ENCODE measurements around the gene CD9. TPM values are rescaled to one million over a fixed set of nuclear protein-coding genes. Genes with fewer than 3 reads are reported as not detected.

Gene CD9
- total and polyA plus RNA-seq, 4 experiments from 2014 or later: 1.4 to 5.8 (median 4.4) TPM

- Histone ChIP-seq H3K27me3 (ENCODE audit: insufficient read depth, low read length) (no peaks in the 10 kb centered on the region), H3K36me3 (ENCODE audit: insufficient read depth, low read length) (no peaks in the 10 kb centered on the region), H3K9me3 (ENCODE audit: control insufficient read depth in 1 of 2, low read length in 2 of 2) (no peaks in the 10 kb centered on the region), H3K4me3 (ENCODE audit: low read length in 2 of 2) (no peak overlapping the region), H3K27ac (ENCODE audit: low read depth, low read length) (no peak overlapping the region), H3K4me1 (ENCODE audit: insufficient read depth, low read length) (peaks cover 27% of the 10 kb centered on the region)
- DNase-seq: no peak
- peaks cover 12 to 34% (median 16%) of the 10 kb centered on the region in 4 donors for H3K4me1 Mint-ChIP-seq
- H3K27ac Mint-ChIP-seq: peak overlapping the region in 4 of 7 donors; percentile 24 to 95 (median 42)
- H3K27me3 Mint-ChIP-seq: peaks cover 4 to 6% of the 10 kb centered on the region in 2 donors
- ChIA-PET POLR2A (ENCODE audit: partially characterized antibody) (interaction anchor here (0.5 to 1.2 kb wide), 2 partner anchors 25 to 48 kb away, joined by 3 read pairs; no protein-coding TSS in a partner anchor), CTCF (ENCODE audit: partially characterized antibody) (interaction anchor here (0.7 to 2.1 kb wide), 5 partner anchors 29 to 55 kb away, joined by 3 to 7 read pairs (median 4); partner anchors contain the start of gene CD9)
- no peaks in the 10 kb centered on the region for H3K36me3 Mint-ChIP-seq
- no peaks in the 10 kb centered on the region for H3K9me3 Mint-ChIP-seq
- no peak overlapping the region for H3K4me3 Mint-ChIP-seq
- intact Hi-C loops (cut with micrococcal nuclease): no loop called here
These were observed 29.3 kb downstream of the CD9 start for GRCh38 chr12:6229224-6230218.

GRCh38 chr12:6230321-6231110 is 30.3 kb downstream of the CD9 start:
- Mint-ChIP-seq H3K27me3 (peaks cover 4% of the 10 kb centered on the region in 2 donors), H3K36me3 (no peaks in the 10 kb centered on the region), H3K9me3 (no peaks in the 10 kb centered on the region), H3K4me1 (peaks cover 12 to 34% (median 16%) of the 10 kb centered on the region in 4 donors), H3K27ac (peak overlapping the region; percentile 71 to 95 (median 90)), H3K4me3 (peak overlapping the region in 7 of 8 donors; percentile 58 to 83 (median 68))
- peak overlapping the region in 1 of 2 donors; percentile 7 for H3K4me3 ChIP-seq (ENCODE audit: low read length in 2 of 2)
- no peaks in the 10 kb centered on the region for H3K27me3 ChIP-seq (ENCODE audit: insufficient read depth, low read length)
- intact Hi-C loops (cut with micrococcal nuclease): no loop called here
- H3K9me3 ChIP-seq (ENCODE audit: control insufficient read depth in 1 of 2, low read length in 2 of 2): no peaks in the 10 kb centered on the region
- peak overlapping the region; percentile 26 for H3K27ac ChIP-seq (ENCODE audit: low read depth, low read length)
- H3K4me1 ChIP-seq (ENCODE audit: insufficient read depth, low read length): peaks cover 27% of the 10 kb centered on the region
- no peaks in the 10 kb centered on the region for H3K36me3 ChIP-seq (ENCODE audit: insufficient read depth, low read length)
- POLR2A ChIA-PET (ENCODE audit: partially characterized antibody): interaction anchor here (0.5 to 1.2 kb wide), 2 partner anchors 26 to 47 kb away, joined by 3 read pairs; no protein-coding TSS in a partner anchor
- peak; percentile 69 to 76 (median 70) for DNase-seq
- CTCF ChIA-PET (ENCODE audit: partially characterized antibody): interaction anchor here (0.7 to 2.1 kb wide), 5 partner anchors 30 to 54 kb away, joined by 3 to 7 read pairs (median 4); partner anchors contain the start of gene CD9

GRCh38 chr12:6231359-6232268 is 31.4 kb downstream of the CD9 start:
- H3K36me3 Mint-ChIP-seq: no peaks in the 10 kb centered on the region
- peaks cover 27% of the 10 kb centered on the region for H3K4me1 ChIP-seq (ENCODE audit: insufficient read depth, low read length)
- peak overlapping the region in 2 of 8 donors; percentile 58 to 64 for H3K4me3 Mint-ChIP-seq
- H3K27ac Mint-ChIP-seq: peak overlapping the region; percentile 17 to 93 (median 71)
- H3K9me3 Mint-ChIP-seq: no peaks in the 10 kb centered on the region
- no peaks in the 10 kb centered on the region for H3K36me3 ChIP-seq (ENCODE audit: insufficient read depth, low read length)
- no peak for DNase-seq
- H3K9me3 ChIP-seq (ENCODE audit: control insufficient read depth in 1 of 2, low read length in 2 of 2): no peaks in the 10 kb centered on the region
- peak overlapping the region; percentile 26 for H3K27ac ChIP-seq (ENCODE audit: low read depth, low read length)
- H3K4me3 ChIP-seq (ENCODE audit: low read length in 2 of 2): no peak overlapping the region
- H3K27me3 Mint-ChIP-seq: peaks cover 4% of the 10 kb centered on the region in 2 donors
- ChIA-PET POLR2A (ENCODE audit: partially characterized antibody) (no interaction called here), CTCF (ENCODE audit: partially characterized antibody) (interaction anchor here (0.8 to 1.3 kb wide), 2 partner anchors 36 to 243 kb away, joined by 3 read pairs; no protein-coding TSS in a partner anchor)
- H3K27me3 ChIP-seq (ENCODE audit: insufficient read depth, low read length): no peaks in the 10 kb centered on the region
- intact Hi-C loops (cut with micrococcal nuclease): no loop called here
- H3K4me1 Mint-ChIP-seq: peaks cover 12 to 34% (median 16%) of the 10 kb centered on the region in 4 donors

GRCh38 chr12:6233121-6233971 is 33.1 kb downstream of the CD9 start:
- H3K36me3 Mint-ChIP-seq: no peaks in the 10 kb centered on the region
- ChIA-PET POLR2A (ENCODE audit: partially characterized antibody) (no interaction called here), CTCF (ENCODE audit: partially characterized antibody) (interaction anchor here (1.3 kb wide), 1 partner anchor 38 kb away, joined by 3 read pairs; no protein-coding TSS in a partner anchor)
- H3K4me3 Mint-ChIP-seq: no peak overlapping the region
- H3K9me3 Mint-ChIP-seq: peaks cover 0 to 2% (median 0%) of the 10 kb centered on the region in 8 donors
- intact Hi-C loops (cut with micrococcal nuclease): no loop called here
- Histone ChIP-seq H3K27me3 (ENCODE audit: insufficient read depth, low read length) (no peaks in the 10 kb centered on the region), H3K9me3 (ENCODE audit: control insufficient read depth in 1 of 2, low read length in 2 of 2) (no peaks in the 10 kb centered on the region), H3K4me1 (ENCODE audit: insufficient read depth, low read length) (peaks cover 27% of the 10 kb centered on the region), H3K4me3 (ENCODE audit: low read length in 2 of 2) (no peak overlapping the region), H3K36me3 (ENCODE audit: insufficient read depth, low read length) (no peaks in the 10 kb centered on the region), H3K27ac (ENCODE audit: low read depth, low read length) (no peak overlapping the region)
- peak overlapping the region in 1 of 7 donors; percentile 10 for H3K27ac Mint-ChIP-seq
- DNase-seq: no peak
- peaks cover 12 to 34% (median 16%) of the 10 kb centered on the region in 4 donors for H3K4me1 Mint-ChIP-seq
- H3K27me3 Mint-ChIP-seq: peaks cover 4 to 8% of the 10 kb centered on the region in 2 donors

GRCh38 chr12:6234214-6234613 is 34.0 kb downstream of the CD9 start:
- H3K27ac Mint-ChIP-seq: peak overlapping the region in 1 of 7 donors; percentile 55
- no peak for DNase-seq
- CTCF ChIA-PET (ENCODE audit: partially characterized antibody): interaction anchor here (1.3 to 1.4 kb wide), 2 partner anchors 45 to 246 kb away, joined by 3 to 4 read pairs; no protein-coding TSS in a partner anchor

More at GRCh38 chr12:6234214-6234613, 34.0 kb downstream of the CD9 start:
- Mint-ChIP-seq H3K27me3 (peaks cover 4 to 12% of the 10 kb centered on the region in 2 donors), H3K36me3 (no peaks in the 10 kb centered on the region), H3K4me3 (no peak overlapping the region), H3K9me3 (peaks cover 0 to 2% (median 0%) of the 10 kb centered on the region in 8 donors), H3K4me1 (peaks cover 12 to 34% (median 16%) of the 10 kb centered on the region in 4 donors)
- Histone ChIP-seq H3K27me3 (ENCODE audit: insufficient read depth, low read length) (no peaks in the 10 kb centered on the region), H3K4me1 (ENCODE audit: insufficient read depth, low read length) (peaks cover 27% of the 10 kb centered on the region), H3K9me3 (ENCODE audit: control insufficient read depth in 1 of 2, low read length in 2 of 2) (no peaks in the 10 kb centered on the region), H3K36me3 (ENCODE audit: insufficient read depth, low read length) (no peaks in the 10 kb centered on the region), H3K27ac (ENCODE audit: low read depth, low read length) (no peak overlapping the region), H3K4me3 (ENCODE audit: low read length in 2 of 2) (no peak overlapping the region)
- POLR2A ChIA-PET (ENCODE audit: partially characterized antibody): no interaction called here
- intact Hi-C loops (cut with micrococcal nuclease): no loop called here

Measured in CD4-positive, alpha-beta memory T cell (primary cell).